Measurements from ENCODE around the gene BRIX1.

DNA sequence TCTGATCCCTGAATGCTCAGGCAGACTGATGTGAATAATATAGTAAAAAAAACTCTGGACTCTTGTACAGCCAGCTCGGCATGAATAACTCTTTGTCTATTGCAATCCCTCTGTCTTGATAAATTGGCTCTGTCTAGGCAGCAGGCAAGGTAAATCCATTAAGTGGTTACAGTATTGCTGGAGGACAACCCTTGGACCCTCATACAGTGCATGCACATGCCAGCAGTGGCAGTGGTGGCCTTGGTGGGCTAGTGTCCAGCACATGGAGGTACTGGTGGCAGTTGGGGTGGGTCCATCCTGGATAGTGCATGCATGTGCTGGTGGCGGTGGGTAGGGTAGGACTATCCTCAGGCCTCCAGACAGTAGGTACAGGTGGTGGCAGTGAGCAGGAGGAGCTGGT, 52.7 kb downstream of the BRIX1 start:
- no peak for TF ChIP-seq EGR1 (IDR thresholded peaks at IDR 0.05)
- TF ChIP-seq, protein P1, sequence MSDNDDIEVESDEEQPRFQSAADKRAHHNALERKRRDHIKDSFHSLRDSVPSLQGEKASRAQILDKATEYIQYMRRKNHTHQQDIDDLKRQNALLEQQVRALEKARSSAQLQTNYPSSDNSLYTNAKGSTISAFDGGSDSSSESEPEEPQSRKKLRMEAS (IDR thresholded peaks at IDR 0.05), result no peak

Measured in Ishikawa (cell line).